Stomach (tissue), 4 donors: ENCODE measurements around the gene SPATA31C1.
"Not testable (repeated sequence)": the region's sequence is repeated elsewhere in the genome, so short reads cannot be mapped to it uniquely, and the experiment has no call there.

Experiments
- POLR2A ChIP-seq, 4 donors: fragments of 450-650 bp; IDR thresholded peaks; one replicate each; pipeline ENCODE4 v1.6.1; 2016; ENCODE audit warnings: antibody characterized with exemption in 4 of 4, control low read depth in 2 of 4, mild to moderate bottlenecking in 1 of 4, moderate library complexity in 1 of 4
- POLR2AphosphoS5 ChIP-seq, 3 donors: sonication (generic); formaldehyde crosslinking; IDR thresholded peaks; one replicate each; pipeline ENCODE4 v1.6.1; 2016; ENCODE audit warnings: antibody characterized with exemption in 3 of 3
- TF ChIP-seq, protein P1 (sequence below), 7 experiments: fragments of 450-650 bp in 4 of 7; fragments of 200-600 bp in 3 of 7; sonication (generic) in 3 of 7; IDR thresholded peaks; one replicate each; pipeline ENCODE4 v1.5.1; 2016 to 2019; ENCODE audit warnings: antibody characterized with exemption in 7 of 7, control low read depth in 2 of 7, mild to moderate bottlenecking in 1 of 7

DNA sequence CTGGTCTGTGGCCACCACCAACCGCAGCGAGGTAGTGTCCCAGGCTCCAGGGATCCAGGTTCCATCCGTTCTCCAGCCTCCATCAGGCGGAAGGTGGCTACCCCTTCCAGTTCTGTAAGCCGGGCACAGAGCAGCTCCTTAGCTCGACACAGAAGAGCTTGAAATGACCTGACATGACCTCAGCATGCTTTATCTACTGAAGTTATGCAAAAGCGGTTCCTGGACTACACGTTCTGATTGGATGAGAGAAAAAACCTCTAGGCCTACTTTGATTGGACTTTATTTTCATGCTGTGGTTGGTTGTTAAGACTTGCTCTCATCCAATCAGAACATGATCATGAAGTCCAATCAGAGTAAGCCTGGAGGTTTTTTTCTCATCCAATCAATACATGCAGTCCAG, 21.3 kb downstream of the SPATA31C1 start:
- TF ChIP-seq, protein P1, sequence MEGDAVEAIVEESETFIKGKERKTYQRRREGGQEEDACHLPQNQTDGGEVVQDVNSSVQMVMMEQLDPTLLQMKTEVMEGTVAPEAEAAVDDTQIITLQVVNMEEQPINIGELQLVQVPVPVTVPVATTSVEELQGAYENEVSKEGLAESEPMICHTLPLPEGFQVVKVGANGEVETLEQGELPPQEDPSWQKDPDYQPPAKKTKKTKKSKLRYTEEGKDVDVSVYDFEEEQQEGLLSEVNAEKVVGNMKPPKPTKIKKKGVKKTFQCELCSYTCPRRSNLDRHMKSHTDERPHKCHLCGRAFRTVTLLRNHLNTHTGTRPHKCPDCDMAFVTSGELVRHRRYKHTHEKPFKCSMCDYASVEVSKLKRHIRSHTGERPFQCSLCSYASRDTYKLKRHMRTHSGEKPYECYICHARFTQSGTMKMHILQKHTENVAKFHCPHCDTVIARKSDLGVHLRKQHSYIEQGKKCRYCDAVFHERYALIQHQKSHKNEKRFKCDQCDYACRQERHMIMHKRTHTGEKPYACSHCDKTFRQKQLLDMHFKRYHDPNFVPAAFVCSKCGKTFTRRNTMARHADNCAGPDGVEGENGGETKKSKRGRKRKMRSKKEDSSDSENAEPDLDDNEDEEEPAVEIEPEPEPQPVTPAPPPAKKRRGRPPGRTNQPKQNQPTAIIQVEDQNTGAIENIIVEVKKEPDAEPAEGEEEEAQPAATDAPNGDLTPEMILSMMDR (IDR thresholded peaks at IDR 0.05): not testable (repeated sequence)
- TF ChIP-seq POLR2A, POLR2AphosphoS5 (IDR thresholded peaks at IDR 0.05): not testable (repeated sequence)
